Effector memory CD4-positive, alpha-beta T cell (primary cell): Measurements from ENCODE around the gene ZNF653.

Experiments used
- DNase-seq, 3 donors: peaks; one replicate each; pipeline ENCODE4 v3.0.0-alpha.2; 2020
- H3K27ac ChIP-seq: 2 replicates; pipeline ENCODE4 v1.7.0; 2013; ENCODE audit warnings: mild to moderate bottlenecking, low read length, moderate library complexity; ENCODE audit not compliant: insufficient read depth, poor library complexity, severe bottlenecking
- H3K27me3 ChIP-seq: replicated peaks from 2 replicates; pipeline ENCODE4 v1.7.0; 2013; ENCODE audit warnings: mild to moderate bottlenecking, low read length; ENCODE audit not compliant: insufficient read depth, control insufficient read depth, poor library complexity, severe bottlenecking
- H3K36me3 ChIP-seq: 2 replicates; pipeline ENCODE4 v1.7.0; 2013; ENCODE audit warnings: mild to moderate bottlenecking, low read length, moderate library complexity; ENCODE audit not compliant: control insufficient read depth, insufficient read depth
- H3K4me1 ChIP-seq: 2 replicates; pipeline ENCODE4 v1.7.0; 2013; ENCODE audit warnings: low read length, mild to moderate bottlenecking; ENCODE audit not compliant: control insufficient read depth, insufficient read depth, poor library complexity, severe bottlenecking
- H3K4me3 ChIP-seq: 2 replicates; pipeline ENCODE4 v1.7.0; 2013; ENCODE audit warnings: low read length, low read depth, mild to moderate bottlenecking; ENCODE audit not compliant: insufficient read depth, poor library complexity, severe bottlenecking
- H3K9me3 ChIP-seq: 2 replicates; pipeline ENCODE4 v1.7.0; 2013; ENCODE audit warnings: mild to moderate bottlenecking, low read length, moderate library complexity; ENCODE audit not compliant: control insufficient read depth

The ZNF653 gene

GRCh38 chr19:11496391-11497163 is 9.1 kb downstream of the ZNF653 start:
- Histone ChIP-seq H3K36me3 (peaks cover 14% of the 10 kb centered on the region), H3K4me3 (no peak overlapping the region), H3K9me3 (no peaks in the 10 kb centered on the region), H3K4me1 (no peaks in the 10 kb centered on the region), H3K27ac (no peak overlapping the region), H3K27me3 (no peaks in the 10 kb centered on the region)
- peak; percentile 24 to 49 (median 32) for DNase-seq

GRCh38 chr19:11495885-11496284 is 9.8 kb downstream of the ZNF653 start:
- no peak overlapping the region for H3K4me3 ChIP-seq
- H3K9me3 ChIP-seq = no peaks in the 10 kb centered on the region
- H3K4me1 ChIP-seq = no peaks in the 10 kb centered on the region
- no peak for DNase-seq
- H3K27me3 ChIP-seq = no peaks in the 10 kb centered on the region
- no peak overlapping the region for H3K27ac ChIP-seq
- peaks cover 14% of the 10 kb centered on the region for H3K36me3 ChIP-seq

- Histone ChIP-seq H3K4me1 (no peaks in the 10 kb centered on the region), H3K27me3 (no peaks in the 10 kb centered on the region), H3K9me3 (no peaks in the 10 kb centered on the region), H3K36me3 (peaks cover 14% of the 10 kb centered on the region), H3K4me3 (no peak overlapping the region), H3K27ac (no peak overlapping the region)
- DNase-seq = no peak
Observed at GRCh38 chr19:11495481-11495880, 10.2 kb downstream of the ZNF653 start.

GRCh38 chr19:11494634-11495285 is 10.9 kb downstream of the ZNF653 start:
- no peaks in the 10 kb centered on the region for H3K4me1 ChIP-seq
- no peak for DNase-seq
- no peaks in the 10 kb centered on the region for H3K9me3 ChIP-seq
- H3K4me3 ChIP-seq = no peak overlapping the region
- H3K27ac ChIP-seq = no peak overlapping the region
- H3K36me3 ChIP-seq = peaks cover 16% of the 10 kb centered on the region
- H3K27me3 ChIP-seq = no peaks in the 10 kb centered on the region

GRCh38 chr19:11489378-11489777 is 16.3 kb downstream of the ZNF653 start:
- no peak for DNase-seq
- H3K9me3 ChIP-seq = no peaks in the 10 kb centered on the region
- no peaks in the 10 kb centered on the region for H3K27me3 ChIP-seq
- H3K4me3 ChIP-seq = no peak overlapping the region
- no peaks in the 10 kb centered on the region for H3K4me1 ChIP-seq
- no peak overlapping the region for H3K27ac ChIP-seq
- peaks cover 5% of the 10 kb centered on the region for H3K36me3 ChIP-seq

GRCh38 chr19:11486661-11487503 is 18.8 kb downstream of the ZNF653 start:
- no peaks in the 10 kb centered on the region for H3K9me3 ChIP-seq
- H3K27me3 ChIP-seq = peaks cover 13% of the 10 kb centered on the region
- no peak for DNase-seq
- H3K36me3 ChIP-seq = peaks cover 2% of the 10 kb centered on the region
- H3K4me1 ChIP-seq = peaks cover 12% of the 10 kb centered on the region
- no peak overlapping the region for H3K4me3 ChIP-seq
- H3K27ac ChIP-seq = no peak overlapping the region

GRCh38 chr19:11485245-11485837 is 20.3 kb downstream of the ZNF653 start:
- peaks cover 2% of the 10 kb centered on the region for H3K36me3 ChIP-seq
- no peak for DNase-seq
- peaks cover 18% of the 10 kb centered on the region for H3K4me1 ChIP-seq

GRCh38 chr19:11483366-11484111 is 22.1 kb downstream of the ZNF653 start:
- Histone ChIP-seq H3K4me1 (peaks cover 26% of the 10 kb centered on the region), H3K4me3 (no peak overlapping the region), H3K27me3 (peaks cover 38% of the 10 kb centered on the region), H3K9me3 (no peaks in the 10 kb centered on the region), H3K27ac (no peak overlapping the region), H3K36me3 (no peaks in the 10 kb centered on the region)
- DNase-seq = no peak

More at GRCh38 chr19:11485245-11485837, 20.3 kb downstream of the ZNF653 start:
- H3K4me3 ChIP-seq = no peak overlapping the region
- H3K27me3 ChIP-seq = peaks cover 25% of the 10 kb centered on the region
- H3K9me3 ChIP-seq = no peaks in the 10 kb centered on the region
- no peak overlapping the region for H3K27ac ChIP-seq

GRCh38 chr19:11482384-11483050 is 23.1 kb downstream of the ZNF653 start:
- peak overlapping the region; percentile 22 for H3K4me3 ChIP-seq
- no peak overlapping the region for H3K27ac ChIP-seq
- peaks cover 38% of the 10 kb centered on the region for H3K27me3 ChIP-seq
- no peaks in the 10 kb centered on the region for H3K36me3 ChIP-seq
- DNase-seq = peak; percentile 71 to 81 (median 80)
- peaks cover 26% of the 10 kb centered on the region for H3K4me1 ChIP-seq
- H3K9me3 ChIP-seq = no peaks in the 10 kb centered on the region
